GM10248 (cell line): Measurements from ENCODE around the gene BEND7.

ENCODE experiments used
- CTCF ChIA-PET: fragments of 300-600 bp; sonication (Branson Sonifier 250); formaldehyde crosslinking; extraction: SDS; loops from one replicate; lab custom pipeline; 2021; ENCODE audit warnings: antibody characterized with exemption; lab: Yijun Ruan, JAX
- POLR2A ChIA-PET: fragments of 350-650 bp; sonication (Branson Sonifier 250); formaldehyde crosslinking; extraction: SDS; loops from one replicate; lab custom pipeline; 2020; ENCODE audit warnings: antibody characterized with exemption; lab: Yijun Ruan, JAX
- DNase-seq: peaks from one replicate; pipeline ENCODE4 v3.0.0; 2012; ENCODE audit errors: extremely low spot score
- CTCF ChIP-seq: IDR thresholded peaks from 2 replicates; pipeline ENCODE4 v1.5.1; 2012; ENCODE audit warnings: mild to moderate bottlenecking, low read depth; ENCODE audit errors: extremely low read depth, missing control alignments, control extremely low read depth

BEND7 gene

GRCh38 chr10:13400196-13400965 is 128.4 kb downstream of the BEND7 start:
- CTCF ChIA-PET = no interaction called here
- DNase-seq = no peak

GRCh38 chr10:13399752-13400151 is 129.1 kb downstream of the BEND7 start:
- ChIA-PET CTCF (no interaction called here), POLR2A (no interaction called here)
- DNase-seq = no peak

More at GRCh38 chr10:13400196-13400965, 128.4 kb downstream of the BEND7 start:
- TF ChIP-seq CTCF = no peak
- POLR2A ChIA-PET = no interaction called here

GRCh38 chr10:13399236-13399635 is 129.6 kb downstream of the BEND7 start:
- TF ChIP-seq CTCF = no peak

More at GRCh38 chr10:13399752-13400151, 129.1 kb downstream of the BEND7 start:
- TF ChIP-seq CTCF = no peak

GRCh38 chr10:13397052-13397451 is 131.8 kb downstream of the BEND7 start:
- ChIA-PET CTCF (no interaction called here), POLR2A (no interaction called here)
- DNase-seq = no peak
- no peak for TF ChIP-seq CTCF

More at GRCh38 chr10:13399236-13399635, 129.6 kb downstream of the BEND7 start:
- POLR2A ChIA-PET = no interaction called here
- CTCF ChIA-PET = no interaction called here
- no peak for DNase-seq

GRCh38 chr10:13396369-13396768 is 132.4 kb downstream of the BEND7 start:
- no peak for DNase-seq
- ChIA-PET CTCF (interaction anchor here (1.5 kb wide), 1 partner anchor 20 kb away, joined by 3 read pairs; no protein-coding TSS in a partner anchor), POLR2A (no interaction called here)
- TF ChIP-seq CTCF = no peak

GRCh38 chr10:13395540-13395939 is 133.3 kb downstream of the BEND7 start:
- no peak for DNase-seq
- no peak for TF ChIP-seq CTCF
- CTCF ChIA-PET = interaction anchor here (1.5 kb wide), 1 partner anchor 21 kb away, joined by 3 read pairs; no protein-coding TSS in a partner anchor

More at GRCh38 chr10:13395540-13395939, 133.3 kb downstream of the BEND7 start:
- POLR2A ChIA-PET = no interaction called here
